SHP77 (cell line): ENCODE measurements around the gene NAMPT.
"Not testable (repeated sequence)": the region's sequence is repeated elsewhere in the genome, so short reads cannot be mapped to it uniquely, and the experiment has no call there.

ENCODE experiments used
- DNase-seq, 2 experiments: peaks; one replicate each; lab custom pipeline; 2025; lab: John Stamatoyannopoulos, UW

The NAMPT gene

DNA sequence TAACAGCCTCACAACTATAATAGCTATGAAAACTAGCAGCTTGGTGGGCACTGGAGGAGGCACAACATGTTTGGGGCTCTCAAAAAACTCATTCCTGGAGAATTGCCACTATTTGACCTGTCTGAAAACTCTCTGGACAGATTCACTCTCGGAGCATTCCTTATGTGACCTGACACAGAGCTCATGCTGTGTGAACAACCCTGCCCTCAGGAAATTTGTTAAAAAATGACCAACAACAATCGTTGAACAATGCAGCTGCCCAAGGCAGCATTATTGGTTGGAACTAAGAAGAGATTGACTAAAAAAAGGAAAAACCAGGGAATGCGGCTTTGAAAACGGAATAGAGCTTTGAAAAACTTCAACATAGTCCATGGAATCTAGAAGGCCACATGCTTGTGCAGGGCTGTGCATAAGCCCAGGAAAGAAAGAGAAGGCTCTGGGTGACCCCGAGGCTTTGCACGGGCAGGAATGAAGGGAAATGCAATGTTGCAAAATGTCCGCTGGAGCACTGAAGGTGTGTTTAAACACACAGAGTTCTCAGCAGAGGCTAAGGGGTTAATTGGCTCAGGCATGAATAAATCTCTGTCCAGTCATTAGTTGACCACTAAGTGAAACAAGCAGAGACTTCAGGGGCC lies 52.8 kb downstream of the NAMPT start:
- DNase-seq = no peak

- no peak for DNase-seq
Observed at GRCh38 chr7:106225856-106226255, 58.9 kb downstream of the NAMPT start.

- DNase-seq = no peak
Observed at GRCh38 chr7:106224797-106225196, 60.0 kb downstream of the NAMPT start.

DNA sequence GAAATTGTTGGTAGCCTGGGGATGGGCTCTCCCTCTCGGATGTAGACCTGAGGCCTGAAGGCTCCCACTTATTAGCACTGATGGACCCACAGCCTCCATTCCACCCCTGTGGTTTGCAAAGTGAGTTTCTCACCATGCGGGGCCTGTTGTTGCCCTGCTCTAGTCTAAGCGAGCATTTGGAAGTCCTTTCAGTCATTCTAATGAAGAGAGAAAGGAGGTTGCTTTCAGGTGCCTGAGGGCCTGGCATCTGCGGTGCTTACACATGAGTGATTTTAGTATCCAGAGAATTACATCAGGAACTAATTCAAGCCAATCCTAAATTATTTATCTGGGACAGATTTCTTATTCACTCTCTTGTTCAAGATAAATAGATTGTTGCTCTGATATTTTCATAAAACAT lies 61.6 kb downstream of the NAMPT start:
- DNase-seq = no peak

GRCh38 chr7:106222545-106222944 lies 62.2 kb downstream of the NAMPT start:
- DNase-seq = no peak

DNA sequence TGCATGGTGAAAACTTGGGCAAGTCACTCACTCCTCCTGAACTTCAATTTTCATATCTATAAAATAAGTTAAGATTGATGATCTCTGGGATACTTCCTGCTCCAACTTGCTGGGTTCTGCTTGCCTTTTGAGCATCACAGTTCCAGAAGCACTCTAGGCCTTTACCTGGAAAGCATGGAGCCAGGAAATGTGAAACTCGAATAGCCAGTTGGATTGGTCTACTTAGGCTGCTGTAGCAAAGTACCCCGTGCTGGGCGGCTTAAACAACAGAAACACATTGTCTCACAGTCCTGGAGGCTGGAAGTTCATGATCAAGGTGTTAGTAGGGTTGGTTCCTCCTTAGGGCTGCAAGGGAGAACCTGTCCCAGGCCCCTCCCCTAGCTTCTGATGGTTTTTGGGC lies 64.5 kb downstream of the NAMPT start:
- no peak for DNase-seq

DNA sequence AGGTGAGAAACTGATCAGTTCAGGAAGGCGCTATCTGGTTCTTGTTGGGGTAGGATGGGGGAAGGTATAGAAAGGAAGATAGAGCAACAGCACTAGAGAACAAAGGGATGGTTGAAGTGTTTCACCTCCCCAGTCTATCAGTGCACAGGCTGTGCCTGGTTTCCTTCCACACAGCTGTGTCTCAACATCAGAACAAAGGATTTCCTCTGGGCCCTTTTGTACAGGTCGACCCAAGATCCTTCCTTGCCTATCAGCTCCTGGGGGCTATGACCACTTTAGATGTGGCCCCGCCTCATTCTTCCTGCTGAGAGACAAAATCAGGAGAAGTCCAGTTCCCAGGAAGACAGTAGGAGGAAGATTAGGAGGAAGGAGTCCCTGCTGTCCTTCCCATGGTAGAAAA lies 65.6 kb downstream of the NAMPT start:
- no peak for DNase-seq

DNA sequence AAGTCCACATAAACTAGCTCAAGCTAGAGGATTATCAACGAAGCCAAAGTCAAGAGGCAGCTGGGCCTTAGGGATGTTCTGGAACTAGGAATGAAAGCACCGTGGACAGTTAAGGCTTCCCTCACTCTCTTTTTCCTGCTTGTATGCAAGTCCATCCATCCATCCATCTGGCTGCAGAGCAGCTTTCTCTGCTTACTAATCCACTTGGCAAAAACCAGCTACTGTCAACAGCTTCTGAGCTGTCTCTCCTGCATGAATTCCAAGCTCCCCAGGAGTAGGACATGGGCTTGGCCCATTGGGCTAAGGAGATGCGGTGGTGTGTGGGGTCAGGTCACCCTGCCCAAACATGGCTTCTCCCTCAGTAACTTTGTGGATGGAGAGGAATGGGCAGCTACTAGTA lies 66.2 kb downstream of the NAMPT start:
- no peak for DNase-seq

GRCh38 chr7:106216923-106217542 lies 67.8 kb downstream of the NAMPT start:
- DNase-seq = no peak

GRCh38 chr7:106216517-106216922 lies 68.3 kb downstream of the NAMPT start:
- DNase-seq = no peak

DNA sequence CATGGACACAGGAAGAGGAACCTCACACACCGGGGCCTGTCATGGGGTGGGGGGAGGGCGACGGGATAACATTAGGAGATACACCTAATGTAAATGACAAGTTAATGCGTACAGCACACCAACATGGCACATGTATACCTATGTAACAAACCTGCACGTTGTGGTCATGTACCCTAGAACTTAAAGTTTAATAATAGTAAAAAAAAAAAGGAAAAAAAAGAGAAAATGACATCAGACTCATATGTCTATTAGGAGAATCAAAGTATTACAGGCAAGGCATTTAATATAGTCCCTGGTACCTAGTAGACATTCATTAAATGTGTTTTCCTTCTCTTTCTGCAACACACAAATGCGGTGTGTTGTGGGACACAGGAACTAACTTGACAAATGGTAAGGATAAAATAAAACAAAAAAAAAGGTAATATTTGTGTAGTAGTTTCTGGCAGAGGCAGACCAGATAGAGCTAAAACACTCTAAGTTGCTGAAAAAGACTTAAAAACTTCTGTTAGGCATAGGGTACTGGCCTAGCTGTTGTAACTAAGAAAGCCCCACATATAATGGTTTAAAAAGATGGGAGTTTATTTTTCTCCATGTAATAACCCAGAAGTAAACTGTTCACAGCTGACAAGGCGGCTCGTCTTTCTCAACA lies 68.8 kb downstream of the NAMPT start:
- no peak for DNase-seq

GRCh38 chr7:106208944-106209343 lies 75.8 kb downstream of the NAMPT start:
- DNase-seq = not testable (repeated sequence)

DNA sequence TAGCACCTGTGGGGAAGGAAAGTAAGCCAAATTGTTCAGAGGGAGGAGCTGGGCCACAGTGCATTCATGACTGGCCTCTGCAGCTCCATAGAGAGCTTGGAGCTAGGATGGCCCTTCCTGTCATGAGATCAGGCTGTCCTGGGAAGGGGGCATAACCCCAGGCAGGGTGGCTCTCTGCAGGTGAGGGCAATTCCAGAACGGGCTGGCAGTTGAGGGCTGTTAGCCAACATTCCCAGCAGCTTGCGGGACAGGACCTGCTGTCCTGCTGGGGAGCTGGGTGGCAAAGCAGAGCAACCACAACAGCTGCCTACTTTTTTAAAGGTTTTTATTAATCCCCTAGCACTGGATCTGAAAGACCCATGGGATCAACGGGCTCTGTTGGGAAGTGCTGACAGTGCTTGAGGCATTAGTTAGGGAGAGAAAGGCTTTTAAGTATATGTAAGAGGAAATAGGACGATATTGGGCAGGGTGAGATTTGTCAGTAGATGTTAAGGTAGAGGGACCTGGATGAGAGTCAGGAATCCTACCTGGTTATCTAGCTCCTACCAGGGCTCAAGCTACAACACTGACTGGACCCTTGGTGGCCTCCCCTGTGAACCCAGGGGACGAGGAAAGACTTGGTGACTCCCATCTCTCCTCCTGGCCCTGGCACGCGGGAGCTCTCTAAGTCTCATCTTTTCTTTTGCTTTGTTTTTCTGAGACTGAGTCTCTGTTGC lies 77.8 kb downstream of the NAMPT start:
- DNase-seq = no peak

GRCh38 chr7:106205621-106206222 lies 79.1 kb downstream of the NAMPT start:
- no peak for DNase-seq

DNA sequence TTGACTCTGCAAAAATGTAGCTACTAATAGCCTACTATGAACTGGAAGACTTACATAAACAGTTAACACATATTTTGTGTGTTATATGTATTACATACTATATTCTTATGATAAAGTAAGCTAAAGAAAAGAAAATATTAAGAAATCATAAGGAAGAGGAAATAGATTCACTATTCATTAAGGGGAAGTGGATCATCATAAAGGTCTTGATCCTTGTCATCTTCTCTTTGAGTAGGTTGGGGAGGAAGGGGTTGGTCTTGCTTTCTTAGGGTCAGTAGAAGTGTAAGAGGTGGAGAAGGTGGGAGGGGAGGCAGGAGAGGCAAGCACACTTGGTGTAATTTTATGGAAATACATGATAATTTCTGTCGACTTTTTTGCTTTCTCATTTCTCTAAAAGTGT lies 81.3 kb downstream of the NAMPT start:
- no peak for DNase-seq

GRCh38 chr7:106201164-106201563 lies 83.6 kb downstream of the NAMPT start:
- no peak for DNase-seq

GRCh38 chr7:106199813-106200364 lies 84.9 kb downstream of the NAMPT start:
- no peak for DNase-seq

DNA sequence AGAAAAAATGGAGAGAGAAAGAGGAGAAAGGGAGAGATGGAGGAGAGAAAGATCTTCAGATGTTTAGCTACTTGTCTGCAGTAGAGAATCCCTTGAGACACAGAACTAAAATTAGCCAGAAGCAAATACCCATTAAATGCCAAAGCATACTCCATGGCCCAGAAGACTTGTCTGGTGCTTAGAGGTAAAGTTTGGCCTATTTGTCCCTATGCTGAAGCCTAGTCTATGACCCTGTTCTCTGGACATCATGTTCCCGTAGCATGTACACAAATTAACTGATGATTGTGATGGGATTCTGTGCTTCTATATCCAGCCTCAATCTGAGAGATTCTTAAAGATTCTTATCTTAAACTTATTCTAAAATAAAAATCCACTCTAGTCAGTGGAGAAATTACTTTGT lies 85.8 kb downstream of the NAMPT start:
- DNase-seq = no peak
